Activated CD8-positive, alpha-beta memory T cell treated with anti-CD3 and anti-CD28 coated beads for 36 hours (primary cell): Measurements from ENCODE around the gene NUDC. TPM values are rescaled to one million over a fixed set of nuclear protein-coding genes. Genes with fewer than 3 reads are reported as not detected.

Experiments used
- CTCF ChIA-PET: fragments of 350-600 bp; sonication (Branson Sonifier 250); formaldehyde crosslinking; loops from one replicate; lab custom pipeline; 2021; ENCODE audit warnings: antibody characterized with exemption; lab: Charles Lee
- POLR2A ChIA-PET: fragments of 350-600 bp; sonication (Branson Sonifier 250); formaldehyde crosslinking; loops from one replicate; lab custom pipeline; 2021; ENCODE audit warnings: antibody characterized with exemption; lab: Charles Lee
- total RNA-seq, 2 experiments: library from RNA; stranded (reverse); gene quantifications; one replicate each; pipeline ENCODE4 v1.2.3, GENCODE V29; 2021

Gene NUDC
- total RNA-seq, 2 experiments from 2014 or later = 160 to 161 TPM

DNA sequence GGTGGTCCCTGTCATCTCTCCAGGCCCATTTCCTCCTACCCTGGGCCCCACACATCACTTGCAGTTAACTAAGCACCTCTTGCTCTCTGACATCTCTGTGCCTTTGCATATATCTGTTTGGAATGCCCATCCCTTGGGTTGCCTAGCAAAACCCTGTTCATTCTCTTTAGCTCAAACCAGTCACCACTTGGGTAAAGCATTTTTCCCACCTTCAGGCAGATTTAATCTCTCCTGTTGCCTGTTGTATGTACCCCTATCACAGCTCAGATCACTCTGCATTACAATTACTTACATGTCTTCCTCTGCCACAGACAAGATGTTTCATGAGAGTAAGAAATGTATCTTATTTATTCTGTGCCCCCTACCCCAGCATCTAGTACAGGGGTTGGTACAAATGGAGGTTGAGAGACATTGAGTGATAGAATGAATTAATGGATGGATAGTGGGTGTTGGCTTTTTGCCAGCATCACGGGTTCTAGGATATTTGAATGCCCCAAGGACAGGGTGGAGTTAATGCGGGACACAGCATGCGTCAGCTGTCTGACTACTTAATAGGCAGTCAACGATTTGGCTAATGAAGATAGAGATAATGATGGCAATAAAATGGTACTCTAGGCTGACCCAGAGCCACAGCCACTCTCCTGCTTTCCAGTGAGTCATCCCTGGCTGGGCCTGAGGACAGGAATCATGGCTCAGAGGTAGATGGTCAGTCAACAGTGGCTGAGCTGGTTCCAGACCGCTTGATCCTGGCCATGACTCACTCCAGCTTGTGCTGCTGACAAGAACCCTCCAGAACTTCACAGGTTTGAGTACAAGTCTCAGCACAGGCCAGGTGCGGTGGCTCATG lies 14.2 kb upstream of the NUDC start:
- CTCF ChIA-PET = interaction anchor here (0.6 kb wide), 1 partner anchor 489 kb away, joined by 3 read pairs; no protein-coding TSS in a partner anchor
- POLR2A ChIA-PET = no interaction called here

DNA sequence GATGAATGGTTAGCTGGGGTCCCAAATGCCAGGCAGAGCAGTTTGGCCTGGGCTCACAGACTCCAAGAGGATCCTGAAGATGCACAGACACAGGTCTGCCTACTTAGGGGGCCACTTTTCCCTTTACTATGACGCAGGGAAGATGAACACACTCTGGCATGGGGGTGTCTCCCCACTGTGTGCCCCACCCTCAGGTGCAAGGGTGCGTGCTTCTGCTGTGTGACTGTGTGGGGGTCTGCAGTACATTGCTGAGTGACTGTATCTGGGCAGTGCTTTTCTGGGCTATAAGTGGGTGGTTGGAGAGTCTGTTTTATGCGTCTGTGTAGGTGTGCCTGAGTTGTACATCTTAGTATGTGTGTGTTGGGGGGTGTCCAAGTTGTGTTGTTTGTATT lies 11.6 kb upstream of the NUDC start:
- ChIA-PET CTCF (interaction anchor here (1.0 kb wide), 1 partner anchor 87 kb away, joined by 3 read pairs; no protein-coding TSS in a partner anchor), POLR2A (no interaction called here)

DNA sequence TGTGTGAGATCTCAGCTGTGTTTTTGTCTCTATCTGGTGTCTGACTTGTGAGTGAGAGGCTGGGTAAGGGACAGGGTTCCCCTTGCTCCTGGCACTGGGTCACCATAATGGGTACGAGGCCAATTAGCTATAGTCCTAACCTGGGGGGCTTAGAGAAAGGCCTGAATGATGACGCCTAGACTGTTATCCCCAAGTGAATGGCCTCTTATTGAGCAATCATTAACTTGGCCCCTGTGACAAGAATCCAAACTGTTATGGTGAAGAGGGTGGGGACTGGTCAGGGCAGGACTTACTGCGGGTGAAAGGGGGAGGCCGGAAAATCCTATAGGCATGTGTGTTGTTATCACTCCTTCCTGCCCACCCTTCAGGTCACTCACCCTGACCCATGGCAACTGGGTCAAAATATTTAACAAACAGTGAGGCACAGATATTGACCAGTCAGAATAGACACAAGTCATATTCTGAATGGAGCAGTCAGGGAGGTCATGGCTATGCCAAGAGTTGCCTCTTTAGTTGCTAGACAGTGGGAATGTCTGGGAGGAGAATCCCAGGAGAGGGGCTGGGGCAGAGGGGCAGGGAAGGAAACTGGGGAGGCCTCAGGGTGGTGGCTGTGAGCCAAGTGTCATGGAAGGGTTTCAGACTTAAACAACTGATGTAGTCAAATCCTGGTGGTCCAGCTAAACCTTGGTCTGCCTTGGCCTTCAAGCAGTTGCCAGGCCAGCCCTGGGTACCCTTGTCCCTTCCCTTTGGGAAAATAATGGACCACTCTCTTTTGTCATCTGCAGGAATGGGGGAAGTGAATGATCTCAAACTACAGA lies 11.0 kb upstream of the NUDC start:
- POLR2A ChIA-PET = no interaction called here

DNA sequence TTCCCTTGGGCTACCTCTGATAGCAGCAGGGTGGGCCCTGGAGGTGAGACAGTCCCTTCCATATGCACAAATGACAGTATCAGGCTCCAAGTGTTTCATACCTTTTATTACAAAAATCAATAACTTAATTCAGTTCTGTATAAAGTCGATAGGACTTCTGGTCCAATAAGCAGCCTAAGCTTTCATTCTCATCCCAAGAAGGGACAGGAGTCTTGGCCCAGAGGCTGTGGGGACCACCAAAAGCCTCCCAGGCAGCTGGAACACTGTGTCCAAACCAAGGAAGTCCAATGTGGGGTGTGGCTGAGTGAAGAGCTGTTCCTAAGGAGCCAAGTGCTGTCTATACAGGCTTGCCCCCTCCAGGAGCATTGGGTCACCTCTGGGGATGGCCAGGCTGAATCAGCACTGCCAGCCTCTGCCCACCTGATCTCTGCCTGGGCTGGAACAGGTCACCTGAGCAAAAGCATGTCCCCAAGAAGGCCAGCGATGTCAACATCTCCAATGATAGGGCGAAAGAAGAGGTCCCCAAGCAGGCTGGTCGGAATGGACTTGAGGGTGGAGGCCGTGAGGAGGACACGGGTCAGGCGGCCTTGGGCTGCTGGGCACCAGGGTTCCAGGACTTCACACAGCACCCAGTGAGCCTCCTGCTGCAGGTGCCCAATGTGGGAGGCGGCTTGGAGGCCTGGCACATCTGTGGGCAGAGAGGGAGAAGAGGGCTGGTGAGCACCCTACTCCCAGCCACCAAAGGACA lies 10.0 kb upstream of the NUDC start:
- POLR2A ChIA-PET = no interaction called here
- CTCF ChIA-PET = no interaction called here

More for the DNA sequence above, 11.0 kb upstream of the NUDC start:
- CTCF ChIA-PET = interaction anchor here (1.0 kb wide), 1 partner anchor 87 kb away, joined by 3 read pairs; no protein-coding TSS in a partner anchor

DNA sequence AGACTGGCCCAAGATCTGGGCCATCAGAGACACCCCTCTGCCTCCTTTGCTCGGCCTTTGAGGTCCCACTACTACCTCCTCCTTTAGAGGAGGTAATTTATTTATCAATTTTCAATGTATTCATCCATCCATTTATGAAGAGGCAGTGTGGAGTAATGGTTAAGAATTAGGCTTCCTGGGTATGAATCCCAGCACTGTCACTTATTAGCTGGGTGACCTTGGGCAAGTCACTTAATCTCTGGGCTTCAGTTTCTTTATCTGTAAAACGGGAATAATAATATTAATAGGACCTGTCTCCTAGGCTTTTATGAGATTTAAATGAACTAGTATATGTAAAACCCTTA lies 9.4 kb upstream of the NUDC start:
- ChIA-PET CTCF (no interaction called here), POLR2A (no interaction called here)

DNA sequence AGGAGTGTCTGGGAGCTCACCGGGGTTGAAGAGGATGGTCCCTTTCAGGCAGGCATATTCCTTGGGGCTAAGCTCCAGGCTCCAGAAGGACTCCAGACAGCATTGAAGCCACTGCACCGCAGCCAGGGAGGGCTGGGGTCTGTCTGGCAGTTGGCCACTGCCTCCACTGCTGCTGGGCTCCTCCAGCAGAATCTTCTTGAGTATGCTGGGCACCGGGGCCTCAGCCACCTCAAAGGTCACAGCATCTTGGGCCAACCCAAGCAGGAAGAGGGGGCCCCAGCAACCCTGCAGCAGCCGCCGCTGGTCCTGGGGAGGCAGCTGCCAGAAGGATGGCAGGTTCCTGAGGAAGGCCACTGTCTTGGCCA lies 8.2 kb upstream of the NUDC start:
- POLR2A ChIA-PET = interaction anchor here (0.5 kb wide), 1 partner anchor 21 kb away, joined by 3 read pairs; no protein-coding TSS in a partner anchor
- CTCF ChIA-PET = no interaction called here

DNA sequence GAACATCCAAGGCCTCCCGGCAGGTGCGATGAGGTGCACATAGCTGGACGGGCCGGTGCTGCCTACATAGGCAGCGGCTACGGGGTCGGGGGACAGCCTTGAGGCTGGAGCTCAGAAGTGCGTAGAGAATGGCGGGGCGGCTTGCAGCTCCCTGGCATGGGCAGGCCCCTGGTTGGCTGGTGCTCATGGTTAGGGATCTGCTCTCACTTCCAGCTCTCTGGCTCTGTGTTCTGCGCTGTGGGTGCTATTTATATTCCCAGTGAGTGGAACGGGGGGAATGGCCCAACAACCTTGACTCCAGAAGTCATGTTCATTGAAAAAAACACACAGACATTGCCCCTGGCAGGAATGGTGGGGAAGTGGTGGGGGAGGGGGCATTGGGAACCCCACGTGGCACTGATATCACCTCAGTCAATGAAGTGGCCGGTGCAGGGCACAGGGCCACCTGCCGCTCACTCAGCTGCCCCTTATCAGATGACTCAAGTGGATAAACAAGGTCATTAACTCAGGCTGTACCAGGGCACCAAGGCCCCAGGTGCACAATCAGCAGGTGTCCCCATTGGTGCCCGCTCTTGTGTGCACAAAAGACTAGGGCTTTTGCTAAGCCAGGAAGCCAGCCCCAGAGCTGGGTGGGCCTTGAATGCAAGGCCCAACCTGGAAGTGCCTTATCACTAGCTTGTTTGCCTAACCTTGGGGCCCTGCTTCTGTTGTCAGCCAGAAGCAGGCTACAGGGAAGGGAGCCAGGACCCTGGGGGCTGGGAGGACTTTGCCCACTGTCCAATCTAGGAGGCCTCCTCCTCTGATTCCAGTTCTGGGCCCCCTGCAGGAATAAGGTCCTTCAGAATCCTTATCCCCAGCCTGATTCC lies 7.6 kb upstream of the NUDC start, which contains the start of gene NR0B2:
NR0B2 (minus strand) TSS at position 222 of the 866 bp plus-strand sequence; CDS start at position 187, 35 bp downstream.
- ChIA-PET CTCF (no interaction called here), POLR2A (interaction anchor here (0.5 kb wide), 1 partner anchor 21 kb away, joined by 3 read pairs; no protein-coding TSS in a partner anchor)

DNA sequence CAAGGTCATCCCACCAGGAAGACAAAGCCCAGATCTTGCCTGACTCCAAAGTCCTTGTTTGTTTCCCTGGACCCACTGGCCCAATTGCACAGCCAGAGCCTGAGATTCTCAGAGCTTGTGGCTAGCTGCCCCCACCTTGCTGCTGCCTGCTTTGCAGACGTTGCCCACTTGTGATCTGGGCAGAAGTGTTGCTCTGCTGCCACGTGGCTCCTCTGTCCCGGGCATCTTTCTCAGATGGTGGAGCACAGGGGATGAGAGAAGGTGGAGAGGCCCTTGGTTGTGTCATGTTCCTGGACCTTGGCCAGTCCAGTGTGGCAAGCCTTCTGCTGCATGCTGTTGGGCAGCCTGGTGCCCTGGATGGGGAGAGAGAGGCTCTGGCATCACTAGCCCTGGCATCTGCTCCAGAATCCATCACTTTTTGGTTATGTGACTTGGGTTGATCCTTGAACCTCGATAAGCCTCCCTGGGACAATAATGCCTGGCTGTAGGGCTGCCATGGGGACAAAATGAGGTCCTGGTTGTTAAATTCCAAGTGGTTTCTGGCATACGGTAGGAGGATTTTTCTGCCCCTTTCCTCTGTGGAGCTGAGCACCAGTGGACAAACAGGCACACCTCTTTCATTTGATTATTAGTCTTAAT lies 6.2 kb upstream of the NUDC start:
- ChIA-PET CTCF (no interaction called here), POLR2A (no interaction called here)

DNA sequence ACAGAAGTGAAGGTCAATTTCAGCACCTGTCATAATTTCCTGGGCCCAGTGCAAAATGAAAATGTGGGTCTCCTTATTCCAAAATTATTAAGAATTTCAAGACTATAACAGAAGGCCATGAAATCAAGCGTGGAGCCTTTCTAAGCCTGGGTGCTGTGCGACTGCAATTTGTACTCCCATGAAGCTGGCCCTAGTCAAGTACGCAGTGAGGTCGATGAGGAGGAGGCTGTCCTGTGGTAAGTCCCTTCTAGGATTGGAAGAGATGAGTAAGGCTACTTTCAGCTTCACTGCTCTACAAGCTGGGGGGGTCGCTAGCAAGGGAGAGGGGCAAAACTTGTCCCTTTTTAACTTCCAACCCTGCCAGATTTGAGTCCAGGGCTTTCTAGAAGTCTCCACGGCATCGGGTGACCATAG lies 410 bp upstream of the NUDC start:
- ChIA-PET POLR2A (interaction anchor here (0.6 to 1.9 kb wide), 6 partner anchors 19 to 69 kb away, joined by 3 to 7 read pairs (median 4); partner anchors contain the start of genes GPATCH3 and GPN2), CTCF (no interaction called here)

DNA sequence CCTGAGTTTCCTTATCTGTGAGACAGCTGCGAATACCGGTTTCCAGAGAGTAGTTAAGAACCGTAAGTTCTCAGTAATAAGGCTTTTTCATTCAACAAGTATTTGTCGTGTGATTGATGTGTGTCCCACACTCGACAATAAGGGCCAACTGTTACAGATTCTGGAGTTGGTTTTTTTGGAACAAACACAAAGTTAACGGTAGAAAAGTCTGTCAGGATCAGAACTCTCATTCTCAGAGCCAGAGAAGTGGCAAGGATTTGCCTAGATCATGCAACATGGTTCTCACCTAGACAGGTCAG lies 837 bp downstream of the NUDC start:
- CTCF ChIA-PET = interaction anchor here (0.5 to 1.0 kb wide), 2 partner anchors 191 to 321 kb away, joined by 4 to 5 read pairs; no protein-coding TSS in a partner anchor
- POLR2A ChIA-PET = interaction anchor here (0.5 to 1.9 kb wide), 4 partner anchors 22 to 401 kb away, joined by 3 to 7 read pairs (median 5); partner anchors contain the start of genes GPATCH3 and GPN2

DNA sequence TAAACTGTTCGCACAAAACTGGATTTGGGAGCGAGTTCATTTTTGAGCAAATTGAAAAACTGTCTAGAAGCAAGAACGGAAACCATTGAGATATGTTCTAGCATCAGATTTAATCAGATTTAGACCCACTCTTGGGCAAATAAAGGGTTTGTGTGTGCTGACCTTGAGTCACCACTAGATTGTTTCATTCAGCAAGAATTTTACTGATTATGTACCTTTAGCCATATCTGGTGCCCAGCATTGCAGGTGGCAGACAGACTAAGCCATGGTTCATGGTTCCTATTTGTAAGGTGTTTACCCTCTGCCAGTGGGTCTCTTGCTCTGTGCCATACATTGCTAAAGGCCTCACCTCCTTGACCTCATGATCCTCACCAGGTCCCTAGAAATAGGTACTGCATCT lies 1.4 kb downstream of the NUDC start:
- ChIA-PET CTCF (interaction anchor here (0.5 to 1.0 kb wide), 2 partner anchors 190 to 321 kb away, joined by 4 to 5 read pairs; no protein-coding TSS in a partner anchor), POLR2A (no interaction called here)

DNA sequence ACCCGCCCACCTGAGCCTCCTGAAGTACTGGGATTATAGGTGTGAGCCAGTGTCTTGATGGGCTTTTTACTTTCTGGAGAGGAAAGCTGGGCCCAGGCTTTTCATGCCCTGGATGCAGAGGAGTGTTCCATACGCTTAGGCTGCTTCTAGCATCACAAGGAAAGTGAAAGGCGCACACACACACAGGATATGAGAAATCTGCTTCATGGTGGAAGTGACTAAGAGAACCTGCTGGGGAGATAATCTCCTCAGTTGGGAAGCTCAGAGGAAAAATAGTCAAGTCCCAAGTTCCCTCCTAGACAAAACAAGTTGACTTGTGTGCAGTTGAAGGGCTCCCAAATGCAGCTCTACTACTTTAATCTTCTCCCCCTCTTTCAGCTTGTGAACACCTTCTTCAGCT lies 2.2 kb downstream of the NUDC start:
- CTCF ChIA-PET = interaction anchor here (0.6 to 0.9 kb wide), 2 partner anchors 121 to 265 kb away, joined by 3 read pairs; no protein-coding TSS in a partner anchor
- POLR2A ChIA-PET = interaction anchor here (0.9 kb wide), 1 partner anchor 24 kb away, joined by 4 read pairs; the partner anchor contains the start of gene GPATCH3

DNA sequence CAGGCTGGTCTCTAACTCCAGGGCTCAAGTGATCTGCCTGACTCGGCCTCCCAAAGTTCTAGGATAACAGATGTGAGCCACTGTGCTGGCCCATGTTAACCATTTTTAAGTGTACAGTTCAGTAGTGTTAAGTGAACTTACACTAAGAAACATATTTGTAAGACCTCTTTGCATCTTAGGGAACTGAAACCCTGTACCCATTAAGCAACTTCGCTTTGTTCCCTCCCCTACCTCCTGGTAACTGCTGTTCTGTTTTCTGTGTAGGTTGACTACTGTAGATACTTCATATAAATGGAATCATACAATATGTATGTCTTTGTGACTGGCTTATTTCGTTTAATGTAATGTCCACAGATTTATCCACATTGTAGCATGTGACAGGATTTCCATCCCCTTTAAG lies 11.0 kb downstream of the NUDC start:
- CTCF ChIA-PET = no interaction called here
- POLR2A ChIA-PET = no interaction called here

DNA sequence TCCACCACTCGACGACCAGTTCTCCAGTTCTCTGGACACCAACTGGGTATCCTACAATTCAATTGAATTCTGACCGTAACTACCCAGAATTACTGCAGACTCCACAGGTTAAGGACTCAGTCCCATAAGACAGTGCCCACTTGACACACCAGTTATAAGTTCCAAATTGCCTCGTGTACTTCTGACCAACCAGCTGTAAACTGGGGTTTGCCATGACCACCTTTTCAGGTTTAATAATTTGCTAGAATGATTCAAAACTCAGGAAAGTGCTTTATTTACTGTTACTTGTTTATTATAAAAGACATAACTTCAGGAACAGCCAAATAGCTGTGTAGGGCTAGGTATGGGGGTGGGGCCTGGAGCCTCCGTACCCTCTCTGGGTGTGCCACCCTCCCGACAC lies 15.3 kb downstream of the NUDC start:
- ChIA-PET CTCF (no interaction called here), POLR2A (no interaction called here)

DNA sequence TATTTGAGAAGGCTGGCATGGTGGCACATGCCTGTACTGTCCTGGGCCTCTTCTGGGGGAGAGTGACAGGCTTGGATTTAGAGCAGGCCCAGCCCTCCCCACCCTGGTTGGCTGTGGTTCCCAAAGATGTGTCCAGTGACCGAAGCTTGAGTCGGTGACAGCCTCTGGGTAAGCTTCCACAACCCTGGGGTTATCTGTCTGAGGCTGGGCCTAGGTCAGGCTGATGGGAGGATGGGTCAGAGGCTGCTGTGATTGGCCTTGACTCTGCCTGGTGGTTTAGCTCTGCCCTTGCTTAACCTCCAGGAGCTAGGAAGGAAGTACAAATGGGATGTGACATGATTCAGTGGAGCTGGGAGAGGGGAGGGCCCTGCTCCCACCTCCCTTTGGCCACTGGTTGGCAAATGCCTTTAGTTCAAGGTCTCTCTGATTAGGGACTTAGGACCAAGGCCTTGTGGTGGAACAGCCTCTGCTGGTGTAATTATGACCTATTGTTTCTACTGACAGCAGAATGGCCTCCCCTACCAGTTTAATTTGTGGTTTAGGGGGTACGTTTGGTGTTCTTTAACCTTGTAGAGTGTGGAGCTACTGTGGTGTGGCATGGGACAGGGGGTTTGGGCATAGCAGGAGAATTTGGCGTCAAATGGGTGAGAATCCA lies 16.6 kb downstream of the NUDC start:
- CTCF ChIA-PET = interaction anchor here (0.6 kb wide), 1 partner anchor 108 kb away, joined by 3 read pairs; no protein-coding TSS in a partner anchor

DNA sequence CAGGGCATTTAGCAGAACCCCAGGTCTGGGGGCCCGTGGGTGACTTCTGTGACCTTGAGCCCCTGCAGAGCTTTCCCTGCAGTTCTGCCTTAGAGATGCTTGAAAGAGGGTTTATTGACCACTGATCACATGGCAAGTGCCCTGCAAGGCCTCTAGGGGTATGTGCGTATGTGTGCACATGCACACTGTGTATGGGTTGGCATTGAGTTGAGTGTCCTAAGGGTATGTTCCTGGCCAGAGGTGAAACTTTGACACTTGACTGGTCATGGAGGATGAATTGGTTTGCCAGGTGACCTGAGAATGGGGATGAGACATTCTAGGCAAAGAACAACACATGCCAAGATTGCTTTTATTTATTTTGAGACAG lies 17.1 kb downstream of the NUDC start:
- ChIA-PET CTCF (no interaction called here), POLR2A (no interaction called here)

More for the DNA sequence above, 16.6 kb downstream of the NUDC start:
- POLR2A ChIA-PET = no interaction called here

DNA sequence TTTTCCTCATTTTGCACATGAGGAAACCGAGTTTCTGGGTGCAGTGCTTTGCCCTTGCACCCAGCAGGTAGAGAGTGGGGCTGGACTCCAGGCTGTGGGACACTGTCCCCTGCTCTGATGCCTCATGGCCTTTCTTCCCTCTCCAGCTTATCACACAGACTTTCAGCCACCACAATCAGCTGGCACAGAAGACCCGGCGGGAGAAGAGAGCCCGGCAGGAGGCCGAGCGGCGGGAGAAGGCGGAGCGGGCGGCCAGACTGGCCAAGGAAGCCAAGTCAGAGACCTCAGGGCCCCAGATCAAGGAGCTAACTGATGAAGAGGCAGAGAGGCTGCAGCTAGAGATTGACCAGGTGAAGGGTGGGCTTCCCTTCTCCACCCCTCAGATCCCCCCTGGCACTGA lies 19.8 kb downstream of the NUDC start:
- CTCF ChIA-PET = no interaction called here
- POLR2A ChIA-PET = no interaction called here
